Caco-2 (cell line): ENCODE results near the gene RPS6KA3. TPM values are rescaled to one million over a fixed set of nuclear protein-coding genes. Genes with fewer than 3 reads are reported as not detected.

Experiments used
- BruUV-seq: library from RNA; stranded (reverse); fragments of 400-500 nt; replicated peaks from 2 replicates; lab custom pipeline; 2021; lab: Mats Ljungman, UMichigan
- CTCF ChIA-PET: fragments of 300-600 bp; sonication (Branson Sonifier 250); formaldehyde crosslinking; loops from one replicate; lab custom pipeline; 2022; ENCODE audit warnings: antibody characterized with exemption; lab: Charles Lee
- POLR2A ChIA-PET: fragments of 300-600 bp; sonication (Branson Sonifier 250); formaldehyde crosslinking; loops from one replicate; lab custom pipeline; 2022; ENCODE audit warnings: antibody characterized with exemption; lab: Charles Lee
- DNase-seq, 2 experiments: peaks; one replicate each; pipeline versions ENCODE4 v3.0.0 to v3.0.0-alpha.2; 2020 to 2022
- H3K27me3 ChIP-seq: replicated peaks from 2 replicates; pipeline ENCODE4 v1.6.0; 2011; ENCODE audit warnings: low read length; ENCODE audit not compliant: control insufficient read depth, insufficient read depth
- H3K36me3 ChIP-seq: 2 replicates; pipeline ENCODE4 v1.5.1; 2011; ENCODE audit warnings: low read length; ENCODE audit not compliant: control insufficient read depth, insufficient read depth
- H3K4me1 ChIP-seq: fragments of 250-450 bp; sonication (Bioruptor Pico); 2 replicates; pipeline ENCODE4 v1.5.1; 2020; ENCODE audit warnings: mild to moderate bottlenecking
- H3K4me3 ChIP-seq: 2 replicates; pipeline ENCODE4 v1.5.1; 2011; ENCODE audit warnings: low read depth, mild to moderate bottlenecking, control low read depth, low read length
- H3K9me3 ChIP-seq: fragments of 250-450 bp; sonication (Bioruptor Pico); 2 replicates; pipeline ENCODE4 v1.5.1; 2020; ENCODE audit warnings: mild to moderate bottlenecking, moderate library complexity
- H3K27ac Mint-ChIP-seq: one replicate; pipeline ENCODE4 v1.8.0; 2022; ENCODE audit warnings: mixed read lengths; ENCODE audit not compliant: unreplicated experiment
- H3K27me3 Mint-ChIP-seq: one replicate; pipeline ENCODE4 v1.8.0; 2022; ENCODE audit warnings: mixed read lengths; ENCODE audit not compliant: insufficient read depth, unreplicated experiment
- H3K36me3 Mint-ChIP-seq: one replicate; pipeline ENCODE4 v1.8.0; 2022; ENCODE audit warnings: mild to moderate bottlenecking, mixed read lengths; ENCODE audit not compliant: insufficient read depth, unreplicated experiment
- H3K4me1 Mint-ChIP-seq: one replicate; pipeline ENCODE4 v1.8.0; 2022; ENCODE audit warnings: low read depth, mixed read lengths; ENCODE audit not compliant: unreplicated experiment
- H3K4me3 Mint-ChIP-seq: one replicate; pipeline ENCODE4 v1.8.0; 2022; ENCODE audit warnings: mild to moderate bottlenecking, moderate library complexity, mixed read lengths; ENCODE audit not compliant: unreplicated experiment
- H3K9me3 Mint-ChIP-seq: one replicate; pipeline ENCODE4 v1.8.0; 2022; ENCODE audit warnings: mixed read lengths; ENCODE audit not compliant: unreplicated experiment
- CTCF ChIP-seq, 2 experiments: fragments of 200-600 bp in 1 of 2; IDR thresholded peaks; 1 replicate in 1 of 2; 2 replicates in 1 of 2; pipeline versions ENCODE4 v1.5.1 to v1.8.0; 2011 to 2022; ENCODE audit warnings: antibody characterized with exemption in 1 of 2, control low read depth in 1 of 2, inconsistent platforms in 1 of 2, low read depth in 1 of 2, low read length in 1 of 2, mild to moderate bottlenecking in 1 of 2, moderate library complexity in 1 of 2; ENCODE audit not compliant: insufficient read depth in 1 of 2, severe bottlenecking in 1 of 2, unreplicated experiment in 1 of 2
- intact Hi-C: fragments of 100-400 bp; cut with micrococcal nuclease; formaldehyde crosslinking; loops from one replicate; pipeline ENCODE4 v1.10.0; 2022; ENCODE audit not compliant: unreplicated experiment
- total RNA-seq: library from RNA; stranded (reverse); gene quantifications from 2 replicates; pipeline ENCODE4 v1.2.3, GENCODE V29; 2022

Gene RPS6KA3
- total RNA-seq, 1 experiment from 2014 or later = 104 TPM

GRCh38 chrX:20284444-20284843 lies 17.7 kb upstream of the RPS6KA3 start:
- DNase-seq = no peak
- H3K27me3 Mint-ChIP-seq = no peaks in the 10 kb centered on the region
- Histone ChIP-seq H3K4me1 (peaks cover 9% of the 10 kb centered on the region), H3K27me3 (no peaks in the 10 kb centered on the region), H3K36me3 (no peaks in the 10 kb centered on the region), H3K4me3 (no peak overlapping the region), H3K9me3 (no peaks in the 10 kb centered on the region)
- H3K4me1 Mint-ChIP-seq = peaks cover 18% of the 10 kb centered on the region
- ChIA-PET POLR2A (no interaction called here), CTCF (no interaction called here)
- BruUV-seq = no TSS peak
- TF ChIP-seq CTCF (IDR thresholded peaks at IDR 0.05; ENCODE audit: insufficient read depth in 1 of 2, low read depth in 1 of 2, low read length in 1 of 2, severe bottlenecking in 1 of 2, unreplicated experiment in 1 of 2) = no peak
- no peak overlapping the region for H3K4me3 Mint-ChIP-seq
- no peak overlapping the region for H3K27ac Mint-ChIP-seq
- no peaks in the 10 kb centered on the region for H3K36me3 Mint-ChIP-seq
- peaks cover 23% of the 10 kb centered on the region for H3K9me3 Mint-ChIP-seq
- intact Hi-C loops = no loop called here

DNA sequence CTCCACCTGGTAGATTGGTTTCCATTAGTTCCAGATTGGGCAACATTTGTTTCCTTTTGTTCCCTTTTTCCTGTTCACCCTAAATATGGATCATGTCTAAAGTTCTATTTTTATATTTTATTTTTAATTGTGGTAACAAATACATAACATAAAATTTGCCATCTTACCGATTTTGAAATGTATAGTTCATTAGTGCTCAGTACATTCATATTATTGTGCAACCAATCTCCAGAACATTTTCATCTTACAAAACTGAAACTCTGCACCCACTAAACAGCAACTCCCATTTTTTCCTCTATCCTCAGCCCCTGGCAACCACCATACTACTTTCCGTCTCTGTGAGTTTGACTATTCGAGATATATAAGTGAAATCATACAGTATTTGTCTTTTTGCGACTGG lies 14.2 kb upstream of the RPS6KA3 start:
- Histone ChIP-seq H3K9me3 (no peaks in the 10 kb centered on the region), H3K4me3 (no peak overlapping the region), H3K4me1 (peaks cover 9% of the 10 kb centered on the region), H3K27me3 (no peaks in the 10 kb centered on the region), H3K36me3 (no peaks in the 10 kb centered on the region)
- TF ChIP-seq CTCF (IDR thresholded peaks at IDR 0.05; ENCODE audit: insufficient read depth in 1 of 2, low read depth in 1 of 2, low read length in 1 of 2, severe bottlenecking in 1 of 2, unreplicated experiment in 1 of 2) = no peak
- H3K9me3 Mint-ChIP-seq = peaks cover 28% of the 10 kb centered on the region
- no peaks in the 10 kb centered on the region for H3K36me3 Mint-ChIP-seq
- ChIA-PET POLR2A (no interaction called here), CTCF (no interaction called here)
- intact Hi-C loops = no loop called here
- no TSS peak for BruUV-seq
- no peak overlapping the region for H3K27ac Mint-ChIP-seq
- H3K4me1 Mint-ChIP-seq = peaks cover 27% of the 10 kb centered on the region
- no peaks in the 10 kb centered on the region for H3K27me3 Mint-ChIP-seq
- DNase-seq = no peak
- H3K4me3 Mint-ChIP-seq = no peak overlapping the region

GRCh38 chrX:20274121-20274520 lies 7.4 kb upstream of the RPS6KA3 start:
- ChIA-PET POLR2A (no interaction called here), CTCF (no interaction called here)
- intact Hi-C loops = no loop called here

More at GRCh38 chrX:20274121-20274520, 7.4 kb upstream of the RPS6KA3 start:
- BruUV-seq = no TSS peak
- Mint-ChIP-seq H3K9me3 (peaks cover 19% of the 10 kb centered on the region), H3K27ac (no peak overlapping the region), H3K27me3 (no peaks in the 10 kb centered on the region), H3K36me3 (no peaks in the 10 kb centered on the region), H3K4me1 (peaks cover 21% of the 10 kb centered on the region), H3K4me3 (no peak overlapping the region)
- Histone ChIP-seq H3K9me3 (no peaks in the 10 kb centered on the region), H3K27me3 (no peaks in the 10 kb centered on the region), H3K4me1 (peaks cover 41% of the 10 kb centered on the region), H3K36me3 (no peaks in the 10 kb centered on the region), H3K4me3 (no peak overlapping the region)
- no peak for DNase-seq
- no peak for TF ChIP-seq CTCF (IDR thresholded peaks at IDR 0.05; ENCODE audit: insufficient read depth in 1 of 2, low read depth in 1 of 2, low read length in 1 of 2, severe bottlenecking in 1 of 2, unreplicated experiment in 1 of 2)
